Head of caudate nucleus (tissue), 42 donors: ENCODE results near the gene ICAM4.
"Not testable (repeated sequence)": the region's sequence is repeated elsewhere in the genome, so short reads cannot be mapped to it uniquely, and the experiment has no call there.

Experiments
- DNase-seq, 42 donors: peaks; one replicate each; pipeline versions ENCODE4 v3.0.0 to v3.0.0-alpha.2; 2020 to 2021; ENCODE audit warnings: mixed read lengths in 7 of 42
- intact Hi-C: fragments of 100-400 bp; cut with DNase I; formaldehyde crosslinking; loops from one replicate; pipeline ENCODE4 v1.15.0; 2022

The ICAM4 gene

GRCh38 chr19:10332158-10332964, 45.6 kb downstream of the ICAM4 start:
- DNase-seq, result no peak
- intact Hi-C loops, result loop anchor here (2.0 to 10.0 kb wide), 2 partner anchors 18 to 52 kb away; partner anchors contain the start of gene TYK2

DNA sequence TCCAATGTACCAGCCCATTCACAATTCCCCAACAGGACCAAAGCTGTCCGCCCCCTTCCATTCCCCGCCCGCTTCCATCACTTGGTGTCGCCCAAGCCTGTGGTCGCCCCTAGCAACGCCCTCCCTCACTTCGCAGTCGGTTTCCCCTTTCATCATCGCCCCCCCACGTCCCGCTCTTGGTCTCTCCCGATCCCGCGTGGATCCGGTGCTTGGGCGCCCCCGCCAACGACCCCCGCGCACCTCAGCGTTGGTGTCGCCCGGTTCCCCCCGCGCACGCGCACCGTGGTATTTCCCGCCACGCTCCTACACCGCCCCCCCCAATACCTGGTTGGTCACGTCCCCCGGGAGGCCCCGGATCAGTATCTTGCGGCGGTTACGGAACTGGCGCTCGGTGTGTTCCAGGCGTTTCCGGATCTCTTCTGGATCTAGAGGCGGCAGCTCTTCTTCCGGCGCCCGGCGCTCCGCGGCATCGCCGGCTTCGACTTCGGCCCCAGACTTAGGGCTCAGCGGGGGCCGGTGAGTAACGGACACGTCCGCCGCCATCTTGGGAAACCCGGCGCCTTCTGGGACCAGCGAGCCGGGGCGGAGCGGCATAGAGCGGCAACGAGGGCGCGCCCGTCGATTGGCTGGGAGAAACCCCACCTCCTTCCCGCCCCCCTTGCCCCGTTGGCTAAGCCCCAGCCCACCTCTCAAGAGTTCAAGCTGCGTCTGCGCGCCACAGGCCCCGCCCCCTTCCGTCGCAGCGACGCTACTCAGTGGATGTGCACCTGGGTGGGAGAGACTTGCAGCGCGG, 46.4 kb downstream of the ICAM4 start, which contains the start of gene RAVER1:
TSS of gene RAVER1 (minus strand) at position 565 of the 793 bp plus-strand sequence. CDS start at position 543, 22 bp downstream.
- intact Hi-C loops, result loop anchor here (2.0 to 10.0 kb wide), 2 partner anchors 18 to 52 kb away; partner anchors contain the start of gene TYK2
- peak; percentile 96 to 99 (median 98) for DNase-seq

DNA sequence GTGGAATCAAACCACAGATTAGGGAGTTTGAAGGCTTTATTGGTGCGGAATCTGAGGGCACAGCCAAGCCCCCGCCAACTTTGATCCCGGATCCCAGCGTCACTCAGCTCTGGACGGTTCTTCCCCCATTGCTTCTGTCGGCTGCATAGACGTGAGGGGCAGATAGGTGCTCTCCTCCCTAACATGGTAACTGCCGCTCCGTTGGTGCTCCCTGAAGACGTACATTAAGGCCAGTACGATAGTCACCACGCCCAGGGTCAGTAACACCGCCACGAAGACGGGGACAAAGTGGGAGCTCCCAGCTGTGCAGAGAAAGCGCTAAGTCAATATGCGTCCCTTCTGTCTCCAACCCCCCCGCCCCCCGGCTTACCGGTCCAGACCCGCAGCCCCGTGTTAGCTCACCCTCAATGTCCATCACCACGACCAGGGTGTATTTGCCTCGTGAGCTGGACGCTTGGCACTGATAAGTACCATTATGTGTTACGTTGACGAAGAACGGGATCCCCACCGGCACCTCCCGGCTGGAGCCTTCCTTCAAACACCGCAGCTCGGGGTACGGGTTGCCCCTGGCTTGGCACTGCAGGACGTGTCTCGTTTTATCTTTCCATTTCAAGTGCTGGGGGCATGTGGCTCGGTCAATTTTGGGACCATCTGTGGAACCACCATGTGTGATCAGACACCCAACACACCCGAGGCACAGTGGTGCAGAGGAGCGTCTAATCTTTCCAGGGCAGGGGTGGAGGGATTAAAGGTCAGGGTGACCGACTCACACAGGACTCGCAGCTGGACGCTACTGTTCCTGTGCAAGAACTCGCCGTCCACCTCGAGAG, 47.2 kb downstream of the ICAM4 start:
- intact Hi-C loops, result loop anchor here (2.0 to 10.0 kb wide), 2 partner anchors 19 to 51 kb away; partner anchors contain the start of gene TYK2
- DNase-seq, result no peak

DNA sequence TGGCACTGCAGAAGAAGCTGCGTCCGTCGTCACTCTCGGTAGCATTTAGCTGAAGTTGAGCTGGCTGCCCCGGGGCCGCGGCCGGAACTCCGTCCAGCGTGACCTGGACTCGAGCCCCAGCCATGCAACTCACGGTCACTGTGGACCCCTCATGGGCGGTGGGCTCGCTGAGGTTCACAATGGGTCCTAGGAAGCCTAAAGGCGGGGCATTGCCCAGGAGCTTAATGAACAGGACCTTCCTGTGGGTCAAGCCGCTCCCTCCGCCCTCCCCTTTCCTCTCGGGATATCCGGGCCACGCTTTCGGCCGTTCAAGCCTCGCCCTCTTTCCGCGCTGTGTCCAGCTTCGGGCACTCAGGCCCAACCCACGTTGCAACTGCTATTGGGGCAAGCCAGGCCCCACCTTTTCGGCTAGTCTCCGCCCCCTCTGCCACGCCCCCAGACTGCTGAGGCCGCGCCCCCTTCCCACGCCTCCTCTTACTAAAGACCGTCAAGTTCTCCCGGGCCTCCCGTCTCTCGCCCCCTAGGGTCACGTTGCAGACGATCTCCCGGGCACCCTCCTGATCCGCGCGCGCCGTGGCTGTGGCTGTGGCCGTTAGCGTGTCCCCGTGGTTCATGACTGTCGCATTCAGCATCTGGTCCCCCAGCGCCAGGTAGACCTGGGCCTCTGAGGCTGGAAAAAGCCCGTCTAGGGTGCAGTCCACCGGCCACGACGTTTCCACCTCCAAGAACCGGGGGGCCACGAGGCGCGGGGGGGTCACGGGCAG, 48.0 kb downstream of the ICAM4 start:
- DNase-seq, result peak; percentile 47 to 88 (median 74)
- intact Hi-C loops, result loop anchor here (10.0 kb wide), 1 partner anchor 50 kb away; the partner anchor contains the start of gene TYK2

- DNase-seq, result peak in 18 of 42 donors; percentile 11 to 57 (median 34)
- intact Hi-C loops, result loop anchor here (10.0 kb wide), 1 partner anchor 49 kb away; the partner anchor contains the start of gene TYK2
Measured at GRCh38 chr19:10335352-10335985, 48.7 kb downstream of the ICAM4 start.

GRCh38 chr19:10336725-10337124, 50.0 kb downstream of the ICAM4 start:
- not testable (repeated sequence) for DNase-seq
- intact Hi-C loops, result loop anchor here (10.0 kb wide), 1 partner anchor 48 kb away; the partner anchor contains the start of gene TYK2
